Keratinocyte (primary cell): ENCODE results near the gene WWC1.

Experiments used
- EZH2 ChIP-seq: IDR thresholded peaks from one replicate; pipeline ENCODE4 v1.6.1; 2012; ENCODE audit warnings: inconsistent platforms, mild to moderate bottlenecking, low read length, moderate library complexity
- TF ChIP-seq, protein P1 (sequence below), 3 experiments: IDR thresholded peaks in 1 of 3; conservative IDR thresholded peaks in 1 of 3; optimal IDR thresholded peaks in 1 of 3; 2 replicates in 2 of 3; 3 replicates in 1 of 3; pipeline versions ENCODE3 to v1.5.1; 2011; ENCODE audit warnings: low read length in 3 of 3, mild to moderate bottlenecking in 3 of 3, moderate library complexity in 2 of 3, control low read depth in 1 of 3, inconsistent platforms in 1 of 3; ENCODE audit not compliant: insufficient read depth in 2 of 3; ENCODE audit errors: extremely low read depth in 1 of 3

DNA sequence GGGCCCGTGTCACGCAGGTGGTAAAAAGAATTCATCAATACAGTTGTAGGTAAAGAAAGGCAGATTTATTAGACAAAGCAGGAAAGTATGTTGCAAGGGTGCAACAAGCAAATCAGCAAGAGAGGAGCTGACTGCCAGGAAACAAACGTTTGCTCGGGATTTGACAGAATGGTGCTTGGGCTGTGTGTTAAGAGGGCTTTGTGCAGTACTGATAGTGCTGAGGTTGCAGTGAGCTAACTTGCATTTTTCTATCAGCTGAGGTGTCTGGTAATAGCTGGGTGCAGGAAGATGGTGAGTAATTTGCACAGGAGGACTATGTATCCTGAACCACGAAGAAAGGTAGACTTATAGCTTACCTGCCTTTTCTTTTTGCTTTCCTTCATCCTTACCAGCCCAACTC lies 190.9 kb downstream of the WWC1 start:
- TF ChIP-seq, protein P1, sequence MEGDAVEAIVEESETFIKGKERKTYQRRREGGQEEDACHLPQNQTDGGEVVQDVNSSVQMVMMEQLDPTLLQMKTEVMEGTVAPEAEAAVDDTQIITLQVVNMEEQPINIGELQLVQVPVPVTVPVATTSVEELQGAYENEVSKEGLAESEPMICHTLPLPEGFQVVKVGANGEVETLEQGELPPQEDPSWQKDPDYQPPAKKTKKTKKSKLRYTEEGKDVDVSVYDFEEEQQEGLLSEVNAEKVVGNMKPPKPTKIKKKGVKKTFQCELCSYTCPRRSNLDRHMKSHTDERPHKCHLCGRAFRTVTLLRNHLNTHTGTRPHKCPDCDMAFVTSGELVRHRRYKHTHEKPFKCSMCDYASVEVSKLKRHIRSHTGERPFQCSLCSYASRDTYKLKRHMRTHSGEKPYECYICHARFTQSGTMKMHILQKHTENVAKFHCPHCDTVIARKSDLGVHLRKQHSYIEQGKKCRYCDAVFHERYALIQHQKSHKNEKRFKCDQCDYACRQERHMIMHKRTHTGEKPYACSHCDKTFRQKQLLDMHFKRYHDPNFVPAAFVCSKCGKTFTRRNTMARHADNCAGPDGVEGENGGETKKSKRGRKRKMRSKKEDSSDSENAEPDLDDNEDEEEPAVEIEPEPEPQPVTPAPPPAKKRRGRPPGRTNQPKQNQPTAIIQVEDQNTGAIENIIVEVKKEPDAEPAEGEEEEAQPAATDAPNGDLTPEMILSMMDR (optimal IDR thresholded peaks at IDR 0.05 in 1 of 3, IDR thresholded peaks at IDR 0.05 in 1 of 3, conservative IDR thresholded peaks at IDR 0.05 in 1 of 3; ENCODE audit: extremely low read depth in 1 of 3, insufficient read depth in 2 of 3, low read length in 3 of 3) = no peak
- no peak for TF ChIP-seq EZH2
